Hepatocyte (in vitro differentiated cells): ENCODE results near the gene AGTPBP1. TPM values are rescaled to one million over a fixed set of nuclear protein-coding genes. Genes with fewer than 3 reads are reported as not detected.

Experiments
- DNase-seq: peaks from one replicate; pipeline ENCODE4 v3.0.0-alpha.2; 2016; ENCODE audit warnings: low spot score
- H2AFZ ChIP-seq: fragments of 200-600 bp; sonication (generic); 2 replicates; pipeline ENCODE4 v1.6.0; 2016; ENCODE audit warnings: antibody characterized with exemption, mild to moderate bottlenecking
- H3K27ac ChIP-seq: fragments of 200-600 bp; sonication (generic); 2 replicates; pipeline ENCODE4 v1.5.1; 2016; ENCODE audit warnings: mild to moderate bottlenecking
- H3K27me3 ChIP-seq: fragments of 200-600 bp; sonication (generic); 2 replicates; pipeline ENCODE4 v1.6.1; 2016
- H3K36me3 ChIP-seq: fragments of 200-600 bp; sonication (generic); replicated peaks from 2 replicates; pipeline ENCODE4 v1.5.1; 2016; ENCODE audit warnings: low read depth; ENCODE audit not compliant: insufficient read depth
- H3K4me1 ChIP-seq: fragments of 200-600 bp; sonication (generic); 2 replicates; pipeline ENCODE4 v1.5.1; 2016; ENCODE audit warnings: mild to moderate bottlenecking, moderate library complexity; ENCODE audit not compliant: insufficient read depth
- H3K4me2 ChIP-seq: fragments of 200-600 bp; sonication (generic); 2 replicates; pipeline ENCODE4 v1.6.0; 2016
- H3K4me3 ChIP-seq: fragments of 200-600 bp; sonication (generic); 2 replicates; pipeline ENCODE4 v1.5.1; 2016; ENCODE audit warnings: mild to moderate bottlenecking
- H3K79me2 ChIP-seq: fragments of 200-600 bp; sonication (generic); 2 replicates; pipeline ENCODE4 v1.6.0; 2017; ENCODE audit warnings: mild to moderate bottlenecking
- H3K9me2 ChIP-seq: fragments of 200-600 bp; sonication (generic); replicated peaks from 2 replicates; pipeline ENCODE4 v1.6.0; 2017; ENCODE audit warnings: mild to moderate bottlenecking; ENCODE audit not compliant: insufficient read depth
- H3K9me3 ChIP-seq: fragments of 200-600 bp; sonication (generic); 2 replicates; pipeline ENCODE4 v1.5.1; 2016; ENCODE audit warnings: low read depth, mild to moderate bottlenecking
- H4K20me1 ChIP-seq: fragments of 200-600 bp; sonication (generic); 2 replicates; pipeline ENCODE4 v1.6.0; 2016; ENCODE audit warnings: mild to moderate bottlenecking; ENCODE audit not compliant: insufficient read depth, poor library complexity, severe bottlenecking
- CTCF ChIP-seq: fragments of 200-600 bp; sonication (generic); IDR thresholded peaks from 2 replicates; pipeline ENCODE4 v1.5.1; 2016; ENCODE audit warnings: antibody characterized with exemption, mild to moderate bottlenecking; ENCODE audit not compliant: poor library complexity
- EZH2 ChIP-seq: fragments of 200-600 bp; sonication (generic); IDR thresholded peaks from 2 replicates; pipeline ENCODE4 v1.6.1; 2016; ENCODE audit warnings: antibody characterized with exemption, mild to moderate bottlenecking, borderline replicate concordance
- EZH2phosphoT487 ChIP-seq: fragments of 200-600 bp; sonication (generic); IDR thresholded peaks from one replicate; pipeline ENCODE4 v1.6.1; 2018; ENCODE audit warnings: antibody characterized with exemption, mild to moderate bottlenecking, low read depth, moderate library complexity; ENCODE audit not compliant: unreplicated experiment, severe bottlenecking
- WGBS: methylation state at CpG from one replicate; pipeline ENCODE4 v1.1.6; 2016; ENCODE audit warnings: low lambda C conversion rate; ENCODE audit errors: missing lambda C conversion rate; 5-methylcytosine and 5-hydroxymethylcytosine counted together
- polyA plus RNA-seq: library from polyadenylated mRNA; unstranded; fragments of >200 nt; fragmentation: Nextera tagmentation; extraction: Ambion mirVana; gene quantifications from 2 replicates; pipeline ENCODE4 v1.2.1, GENCODE V29; 2016
- total RNA-seq: library from RNA; depleted of rRNA; stranded (reverse); fragments of >200 nt; gene quantifications from 2 replicates; pipeline ENCODE4 v1.2.3, GENCODE V29; 2014

AGTPBP1 gene
- total and polyA plus RNA-seq, 2 experiments from 2014 or later: 7.6 to 16.8 TPM

GRCh38 chr9:85630676-85631075 is 111.1 kb downstream of the AGTPBP1 start:
- H3K4me1 ChIP-seq: no peaks in the 10 kb centered on the region
- TF ChIP-seq EZH2 (no peak), CTCF (no peak), EZH2phosphoT487 (no peak)
- H3K27me3 ChIP-seq: no peaks in the 10 kb centered on the region
- H2AFZ ChIP-seq: no peak overlapping the region
- no peak overlapping the region for H3K4me3 ChIP-seq
- H3K27ac ChIP-seq: no peak overlapping the region
- no peaks in the 10 kb centered on the region for H3K9me2 ChIP-seq
- H3K4me2 ChIP-seq: no peak overlapping the region
- 64% methylated on average over 1 of the region's 1 CpG for WGBS
- no peaks in the 10 kb centered on the region for H3K9me3 ChIP-seq
- no peak for DNase-seq
- H3K79me2 ChIP-seq: no peaks in the 10 kb centered on the region
- no peaks in the 10 kb centered on the region for H3K36me3 ChIP-seq
- H4K20me1 ChIP-seq: no peaks in the 10 kb centered on the region

- TF ChIP-seq EZH2 (no peak), CTCF (no peak), EZH2phosphoT487 (no peak)
- no peak overlapping the region for H2AFZ ChIP-seq
- H3K27me3 ChIP-seq: no peaks in the 10 kb centered on the region
- H3K9me2 ChIP-seq: no peaks in the 10 kb centered on the region
- H3K9me3 ChIP-seq: no peaks in the 10 kb centered on the region
- H3K4me3 ChIP-seq: no peak overlapping the region
- no peak overlapping the region for H3K4me2 ChIP-seq
- 92% methylated on average over 1 of the region's 1 CpG for WGBS
- no peaks in the 10 kb centered on the region for H3K79me2 ChIP-seq
- H4K20me1 ChIP-seq: no peaks in the 10 kb centered on the region
- DNase-seq: no peak
- H3K36me3 ChIP-seq: no peaks in the 10 kb centered on the region
- no peak overlapping the region for H3K27ac ChIP-seq
- no peaks in the 10 kb centered on the region for H3K4me1 ChIP-seq
Measured at GRCh38 chr9:85617141-85617670, 124.5 kb downstream of the AGTPBP1 start.

- no peaks in the 10 kb centered on the region for H3K27me3 ChIP-seq
- H3K4me1 ChIP-seq: no peaks in the 10 kb centered on the region
- no peaks in the 10 kb centered on the region for H3K9me2 ChIP-seq
- no peaks in the 10 kb centered on the region for H4K20me1 ChIP-seq
- H3K9me3 ChIP-seq: no peaks in the 10 kb centered on the region
- TF ChIP-seq EZH2phosphoT487 (no peak), EZH2 (no peak), CTCF (no peak)
- H3K79me2 ChIP-seq: no peaks in the 10 kb centered on the region
- no peak overlapping the region for H3K4me3 ChIP-seq
- H2AFZ ChIP-seq: no peak overlapping the region
- H3K27ac ChIP-seq: no peak overlapping the region
- no peak overlapping the region for H3K4me2 ChIP-seq
- WGBS: 100% methylated on average over 1 of the region's 1 CpG
- no peak for DNase-seq
- no peaks in the 10 kb centered on the region for H3K36me3 ChIP-seq
Measured at GRCh38 chr9:85615792-85616191, 126.0 kb downstream of the AGTPBP1 start.
